CD4-positive, alpha-beta T cell (primary cell): ENCODE data around the gene LSM10. TPM values are rescaled to one million over a fixed set of nuclear protein-coding genes. Genes with fewer than 3 reads are reported as not detected.
A peak's percentile ranks its signal among the peaks of the same experiment; 100 is the strongest.

ENCODE experiments used
- ATAC-seq: fragments of 200-7000 bp; cut with Tn5 transposase; one replicate; pipeline ENCODE4 v1.10.0; 2022; ENCODE audit warnings: mild to moderate bottlenecking; ENCODE audit not compliant: poor library complexity
- CTCF ChIA-PET: fragments of 350-600 bp; sonication (Branson Sonifier 250); formaldehyde crosslinking; loops from one replicate; lab custom pipeline; 2021; ENCODE audit warnings: antibody characterized with exemption, inconsistent platforms; lab: Charles Lee
- POLR2A ChIA-PET: fragments of 350-600 bp; sonication (Branson Sonifier 250); formaldehyde crosslinking; loops from one replicate; lab custom pipeline; 2021; ENCODE audit warnings: antibody characterized with exemption, inconsistent platforms; lab: Charles Lee
- DNase-seq, 14 experiments: peaks; one replicate each; pipeline ENCODE4 v3.0.0-alpha.2; 2013 to 2020; ENCODE audit warnings: mixed read lengths in 2 of 14
- H3K27ac ChIP-seq, 2 donors: one replicate each; pipeline versions ENCODE4 v1.5.1 to v1.7.0; 2013; ENCODE audit warnings: low read length in 2 of 2, low read depth in 1 of 2, mild to moderate bottlenecking in 1 of 2
- H3K27me3 ChIP-seq, 2 experiments: 1 replicate in 1 of 2; 2 replicates in 1 of 2; pipeline versions ENCODE4 v1.6.1 to v1.7.0; 2013; ENCODE audit warnings: low read length in 2 of 2, control low read depth in 1 of 2, mild to moderate bottlenecking in 1 of 2, moderate library complexity in 1 of 2; ENCODE audit not compliant: insufficient read depth in 2 of 2, control insufficient read depth in 1 of 2
- H3K36me3 ChIP-seq: one replicate; pipeline ENCODE4 v1.6.1; 2013; ENCODE audit warnings: low read length, control low read depth; ENCODE audit not compliant: insufficient read depth
- H3K4me1 ChIP-seq: one replicate; pipeline ENCODE4 v1.6.1; 2013; ENCODE audit warnings: low read length, control low read depth; ENCODE audit not compliant: insufficient read depth
- H3K4me3 ChIP-seq: one replicate; pipeline ENCODE4 v1.5.1; 2013; ENCODE audit warnings: mild to moderate bottlenecking, low read length, moderate library complexity
- H3K9me3 ChIP-seq, 2 experiments: 1 replicate in 1 of 2; 2 replicates in 1 of 2; pipeline versions ENCODE4 v1.6.1 to v1.7.0; 2013; ENCODE audit warnings: low read length in 2 of 2, mild to moderate bottlenecking in 2 of 2, control low read depth in 1 of 2, moderate library complexity in 1 of 2; ENCODE audit not compliant: control insufficient read depth in 1 of 2, insufficient read depth in 1 of 2
- H3K27ac Mint-ChIP-seq: one replicate; pipeline ENCODE4 v1.8.0; 2020; ENCODE audit warnings: mixed read lengths
- H3K27me3 Mint-ChIP-seq: one replicate; pipeline ENCODE4 v1.8.0; 2021; ENCODE audit warnings: mixed read lengths
- H3K36me3 Mint-ChIP-seq: one replicate; pipeline ENCODE4 v1.8.0; 2021; ENCODE audit warnings: low read depth, mixed read lengths
- H3K4me1 Mint-ChIP-seq: one replicate; pipeline ENCODE4 v1.8.0; 2021; ENCODE audit warnings: low read depth, mixed read lengths
- H3K4me3 Mint-ChIP-seq: one replicate; pipeline ENCODE4 v1.8.0; 2020; ENCODE audit warnings: mild to moderate bottlenecking, mixed read lengths
- H3K9me3 Mint-ChIP-seq: one replicate; pipeline ENCODE4 v1.8.0; 2020; ENCODE audit warnings: mixed read lengths
- intact Hi-C, 2 experiments: fragments of 100-400 bp; cut with DNase I in 1 of 2; cut with micrococcal nuclease in 1 of 2; formaldehyde crosslinking; loops; one replicate each; pipeline versions ENCODE4 v1.15.1 to v1.9.0; 2023 to 2025; cut with DNase I, micrococcal nuclease
- total RNA-seq, 174 experiments: library from RNA in 2 of 174; stranded (reverse) in 2 of 174; gene quantifications; one replicate each; pipeline ENCODE4 v1.2.3 and lab custom pipeline; 2021 to 2026
- TF ChIP-seq, protein P1 (sequence below): fragments of 200-600 bp; IDR thresholded peaks from one replicate; pipeline ENCODE4 v1.8.0; 2022; ENCODE audit warnings: antibody characterized with exemption, mild to moderate bottlenecking

LSM10 gene
- total RNA-seq, 2 experiments from 2014 or later: 25.6 to 26.0 TPM

DNA sequence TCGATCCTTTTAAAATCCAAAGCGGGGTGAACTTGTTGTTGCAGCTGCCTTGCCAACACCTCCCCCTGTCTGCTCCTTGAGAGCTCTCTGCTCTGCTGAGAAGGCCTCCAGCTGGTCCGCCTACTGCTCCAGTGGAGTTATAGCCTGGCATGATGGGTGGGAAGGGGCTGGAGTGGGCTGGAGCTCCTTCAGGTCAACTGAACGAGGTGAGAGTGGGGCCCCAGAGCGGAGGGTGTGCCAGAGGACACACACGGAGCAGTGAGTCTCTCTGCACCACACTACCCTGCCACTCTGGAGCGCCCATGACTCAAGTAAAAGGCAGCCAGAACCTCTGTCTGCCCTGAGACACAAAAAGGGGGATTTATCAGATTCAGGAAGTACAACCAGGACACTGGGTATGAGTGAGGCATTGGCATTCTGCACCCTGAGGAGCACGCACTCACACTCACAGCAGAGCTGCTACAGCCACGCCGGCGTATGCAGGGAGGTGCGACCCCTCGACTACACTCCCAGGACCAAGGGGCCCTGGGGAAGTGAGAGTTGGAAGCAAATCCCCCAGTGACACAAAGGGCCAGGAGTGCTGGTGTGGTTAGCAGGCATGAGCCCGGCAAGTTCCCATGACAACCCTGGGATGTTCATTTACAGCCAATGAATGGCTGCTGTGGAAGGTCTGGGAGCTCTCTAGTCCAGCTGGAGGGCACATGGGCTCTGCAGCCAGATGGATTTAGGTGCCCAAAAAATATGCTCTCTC lies 46.3 kb downstream of the LSM10 start:
- ATAC-seq: peak; percentile 11
- Mint-ChIP-seq H3K36me3 (peaks cover 72% of the 10 kb centered on the region), H3K4me1 (peaks cover 26% of the 10 kb centered on the region), H3K4me3 (no peak overlapping the region), H3K27me3 (no peaks in the 10 kb centered on the region), H3K9me3 (no peaks in the 10 kb centered on the region), H3K27ac (peak overlapping the region; percentile 95)
- DNase-seq: peak in 2 of 14 experiments; percentile 45 to 56
- ChIA-PET CTCF (interaction anchor here (2.0 kb wide), 1 partner anchor 9 kb away, joined by 8 read pairs; no protein-coding TSS in a partner anchor), POLR2A (interaction anchor here (0.6 to 7.0 kb wide), 10 partner anchors 9 to 169 kb away, joined by 3 to 73 read pairs (median 4); partner anchors contain the start of genes MRPS15, OSCP1, STK40 and THRAP3)
- Histone ChIP-seq H3K4me3 (no peak overlapping the region), H3K9me3 (no peaks in the 10 kb centered on the region), H3K4me1 (peaks cover 23% of the 10 kb centered on the region), H3K27ac (peak overlapping the region in 1 of 2 donors; percentile 48), H3K27me3 (no peaks in the 10 kb centered on the region), H3K36me3 (peaks cover 71% of the 10 kb centered on the region)
- intact Hi-C loops: loop anchor here in 1 of 2 experiments (2.0 to 5.0 kb wide), 2 partner anchors 17 to 44 kb away; partner anchors contain the start of gene SH3D21
- TF ChIP-seq, protein P1, sequence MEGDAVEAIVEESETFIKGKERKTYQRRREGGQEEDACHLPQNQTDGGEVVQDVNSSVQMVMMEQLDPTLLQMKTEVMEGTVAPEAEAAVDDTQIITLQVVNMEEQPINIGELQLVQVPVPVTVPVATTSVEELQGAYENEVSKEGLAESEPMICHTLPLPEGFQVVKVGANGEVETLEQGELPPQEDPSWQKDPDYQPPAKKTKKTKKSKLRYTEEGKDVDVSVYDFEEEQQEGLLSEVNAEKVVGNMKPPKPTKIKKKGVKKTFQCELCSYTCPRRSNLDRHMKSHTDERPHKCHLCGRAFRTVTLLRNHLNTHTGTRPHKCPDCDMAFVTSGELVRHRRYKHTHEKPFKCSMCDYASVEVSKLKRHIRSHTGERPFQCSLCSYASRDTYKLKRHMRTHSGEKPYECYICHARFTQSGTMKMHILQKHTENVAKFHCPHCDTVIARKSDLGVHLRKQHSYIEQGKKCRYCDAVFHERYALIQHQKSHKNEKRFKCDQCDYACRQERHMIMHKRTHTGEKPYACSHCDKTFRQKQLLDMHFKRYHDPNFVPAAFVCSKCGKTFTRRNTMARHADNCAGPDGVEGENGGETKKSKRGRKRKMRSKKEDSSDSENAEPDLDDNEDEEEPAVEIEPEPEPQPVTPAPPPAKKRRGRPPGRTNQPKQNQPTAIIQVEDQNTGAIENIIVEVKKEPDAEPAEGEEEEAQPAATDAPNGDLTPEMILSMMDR: no peak

DNA sequence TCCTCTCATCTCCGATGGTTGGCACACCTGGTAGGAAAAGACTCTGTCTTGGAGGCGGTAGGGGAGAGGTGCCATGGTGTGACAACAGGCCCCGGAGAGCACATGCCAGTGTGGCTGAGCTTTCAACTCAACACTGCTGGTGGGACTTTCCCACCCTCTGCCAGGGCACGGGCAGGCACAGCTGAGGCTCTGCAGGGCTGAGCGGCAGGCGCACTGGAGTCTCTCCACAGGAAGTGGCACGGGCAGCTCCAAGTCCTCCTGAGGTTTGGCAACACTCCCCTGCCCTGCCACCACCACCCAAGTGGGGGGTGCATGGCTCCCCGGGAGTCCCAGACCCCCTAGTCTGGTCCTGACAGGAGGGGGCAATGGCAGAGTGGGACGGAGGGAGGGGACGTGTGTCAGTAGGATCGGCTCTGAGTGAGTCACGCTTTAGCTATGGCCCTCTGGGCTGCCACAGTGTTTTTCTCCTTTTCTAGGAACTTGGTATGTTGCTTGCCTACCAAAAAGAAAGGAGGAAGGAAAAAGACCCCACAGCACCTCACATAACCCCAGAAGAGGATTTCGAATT lies 47.0 kb downstream of the LSM10 start:
- intact Hi-C loops: loop anchor here in 1 of 2 experiments (2.0 to 5.0 kb wide), 2 partner anchors 18 to 43 kb away; partner anchors contain the start of gene SH3D21
- Mint-ChIP-seq H3K27me3 (no peaks in the 10 kb centered on the region), H3K36me3 (peaks cover 71% of the 10 kb centered on the region), H3K4me1 (peaks cover 26% of the 10 kb centered on the region), H3K27ac (peak overlapping the region; percentile 95), H3K4me3 (peak overlapping the region; percentile 76), H3K9me3 (no peaks in the 10 kb centered on the region)
- TF ChIP-seq, protein P1: no peak
- DNase-seq (peak; percentile 23 to 82 (median 56)), ATAC-seq (peak; percentile 99)
- peak overlapping the region; percentile 48 to 52 for H3K27ac ChIP-seq
- ChIA-PET POLR2A (interaction anchor here (0.6 to 7.0 kb wide), 12 partner anchors 8 to 168 kb away, joined by 3 to 73 read pairs (median 4); partner anchors contain the start of genes MRPS15, OSCP1, STK40 and THRAP3), CTCF (interaction anchor here (2.0 kb wide), 1 partner anchor 8 kb away, joined by 8 read pairs; no protein-coding TSS in a partner anchor)
- peaks cover 71% of the 10 kb centered on the region for H3K36me3 ChIP-seq
- no peaks in the 10 kb centered on the region for H3K9me3 ChIP-seq
- H3K4me3 ChIP-seq: no peak overlapping the region
- H3K27me3 ChIP-seq: no peaks in the 10 kb centered on the region
- H3K4me1 ChIP-seq: peaks cover 23% of the 10 kb centered on the region

DNA sequence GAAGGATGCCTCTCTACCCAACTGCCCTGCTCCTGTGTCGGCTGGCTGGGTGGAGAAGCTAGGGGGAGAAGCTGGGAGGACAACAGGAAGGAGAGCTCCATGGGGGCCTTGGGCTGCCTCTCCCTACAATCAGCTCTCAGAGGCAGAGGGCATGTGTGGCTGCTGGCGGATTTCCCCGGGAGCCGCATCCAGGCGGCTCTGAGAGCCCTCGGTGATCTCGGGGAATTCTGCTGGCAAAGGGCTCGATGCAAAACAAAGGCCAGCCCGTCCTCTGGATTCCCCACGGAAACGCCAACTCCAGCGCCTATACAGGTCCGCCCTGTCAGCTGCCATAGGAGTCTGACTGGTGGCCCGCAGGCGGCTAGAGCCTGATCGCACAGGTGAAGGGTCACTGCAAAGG lies 47.9 kb downstream of the LSM10 start:
- Mint-ChIP-seq H3K4me3 (no peak overlapping the region), H3K27me3 (no peaks in the 10 kb centered on the region), H3K36me3 (peaks cover 71% of the 10 kb centered on the region), H3K4me1 (peaks cover 26% of the 10 kb centered on the region), H3K27ac (no peak overlapping the region), H3K9me3 (no peaks in the 10 kb centered on the region)
- Histone ChIP-seq H3K36me3 (peaks cover 71% of the 10 kb centered on the region), H3K27me3 (no peaks in the 10 kb centered on the region), H3K4me3 (no peak overlapping the region), H3K4me1 (peaks cover 23% of the 10 kb centered on the region), H3K27ac (peak overlapping the region in 1 of 2 donors; percentile 52), H3K9me3 (no peaks in the 10 kb centered on the region)
- ChIA-PET POLR2A (interaction anchor here (1.1 to 7.0 kb wide), 5 partner anchors 10 to 100 kb away, joined by 3 to 73 read pairs (median 9); partner anchors contain the start of genes OSCP1 and STK40), CTCF (interaction anchor here (2.0 kb wide), 1 partner anchor 7 kb away, joined by 8 read pairs; no protein-coding TSS in a partner anchor)
- TF ChIP-seq, protein P1: no peak
- ATAC-seq: no peak
- no peak for DNase-seq
- intact Hi-C loops: loop anchor here in 1 of 2 experiments (2.0 to 5.0 kb wide), 2 partner anchors 19 to 43 kb away; partner anchors contain the start of gene SH3D21
